NOMO-1 (cell line): ENCODE data around the gene DACH1.
A peak's percentile ranks its signal among the peaks of the same experiment; 100 is the strongest.

Experiments used
- DNase-seq, 2 experiments: peaks; one replicate each; lab custom pipeline; 2025; ENCODE audit not compliant: unreplicated experiment in 2 of 2; lab: John Stamatoyannopoulos, UW

The DACH1 gene

GRCh38 chr13:71830736-71831135, 36.3 kb downstream of the DACH1 start:
- DNase-seq, result no peak

- DNase-seq, result peak in 1 of 2 experiments; percentile 18
These were observed 36.7 kb downstream of the DACH1 start for GRCh38 chr13:71830323-71830722.

GRCh38 chr13:71829547-71829946, 37.5 kb downstream of the DACH1 start:
- DNase-seq, result no peak

DNA sequence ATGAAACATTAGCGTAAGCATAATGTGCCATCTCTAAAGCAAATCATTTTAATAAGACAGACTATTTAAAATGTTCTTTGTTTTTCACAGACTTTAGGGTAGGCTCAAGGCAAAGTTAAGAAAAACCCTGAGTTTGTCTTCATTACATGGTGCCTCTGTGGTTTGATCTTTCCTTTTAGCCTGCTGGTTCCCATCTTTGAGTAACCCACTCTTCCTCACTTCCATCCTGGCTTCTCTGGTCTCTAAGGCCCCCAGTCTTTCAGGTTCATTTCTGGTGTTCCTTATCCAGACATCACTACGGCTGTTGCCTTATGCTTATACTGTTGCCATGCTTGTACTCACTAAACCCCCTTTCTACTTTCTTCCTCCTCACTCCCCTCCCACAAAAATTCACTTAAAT, 38.4 kb downstream of the DACH1 start:
- no peak for DNase-seq

DNA sequence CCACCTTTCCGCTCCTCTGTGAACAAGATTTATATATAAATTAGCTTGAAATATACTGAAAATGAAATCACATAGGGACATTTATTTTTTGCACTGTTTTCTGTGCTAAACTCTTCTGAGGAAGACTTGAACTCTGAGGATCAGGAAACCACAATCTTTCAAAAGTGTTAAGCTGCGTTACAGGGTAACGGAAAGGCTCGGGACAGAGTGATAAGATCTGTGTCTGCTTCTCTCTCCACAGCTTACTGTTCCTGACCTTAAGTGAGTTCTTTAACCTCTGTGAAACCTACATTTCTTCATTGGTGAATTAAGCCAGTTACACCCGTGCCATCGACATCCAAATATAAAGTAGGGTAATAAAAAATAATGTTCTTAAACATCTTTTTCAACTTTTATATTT, 38.9 kb downstream of the DACH1 start:
- peak in 1 of 2 experiments; percentile 52 for DNase-seq

- DNase-seq, result no peak
These were observed 39.8 kb downstream of the DACH1 start for GRCh38 chr13:71827241-71827640.

DNA sequence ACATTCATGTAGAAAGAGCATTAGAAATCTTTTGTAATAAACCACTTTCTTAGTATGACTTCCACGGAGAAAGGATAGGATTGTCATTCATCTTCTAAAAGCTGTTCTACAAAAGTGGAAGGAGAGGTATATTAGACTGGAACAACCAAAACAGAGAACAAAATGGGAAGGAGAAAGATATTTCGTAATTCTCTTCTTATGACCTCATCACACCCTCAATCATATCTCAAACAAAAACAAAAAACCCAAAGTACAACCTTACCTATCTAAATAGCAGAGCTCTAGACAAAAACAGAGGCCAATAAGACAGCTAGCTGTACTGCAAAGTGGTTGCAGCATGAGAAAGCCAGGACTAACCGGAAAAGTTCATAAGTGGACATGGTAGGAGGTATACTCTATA, 46.3 kb downstream of the DACH1 start:
- DNase-seq, result peak in 1 of 2 experiments; percentile 37

DNA sequence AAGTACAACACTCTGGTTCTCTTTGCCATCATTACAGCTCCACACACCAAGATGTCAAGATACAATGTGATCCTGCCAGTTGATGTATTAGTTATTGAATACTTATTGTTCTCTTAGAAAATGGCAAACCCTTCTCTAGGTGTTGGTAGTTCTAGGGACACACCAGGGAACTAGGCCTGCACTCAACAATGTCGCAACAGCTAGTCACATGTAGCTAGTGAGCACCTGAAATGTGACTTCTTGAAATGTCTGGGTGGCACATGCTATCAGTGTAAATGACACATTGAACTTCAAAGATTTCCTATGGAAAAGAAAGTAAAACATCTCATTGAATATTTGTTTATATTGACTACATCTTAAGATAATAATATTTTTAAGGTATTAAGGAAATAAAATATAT, 49.7 kb downstream of the DACH1 start:
- no peak for DNase-seq

GRCh38 chr13:71814806-71815360, 52.1 kb downstream of the DACH1 start:
- no peak for DNase-seq

GRCh38 chr13:71813187-71813586, 53.8 kb downstream of the DACH1 start:
- DNase-seq, result no peak

DNA sequence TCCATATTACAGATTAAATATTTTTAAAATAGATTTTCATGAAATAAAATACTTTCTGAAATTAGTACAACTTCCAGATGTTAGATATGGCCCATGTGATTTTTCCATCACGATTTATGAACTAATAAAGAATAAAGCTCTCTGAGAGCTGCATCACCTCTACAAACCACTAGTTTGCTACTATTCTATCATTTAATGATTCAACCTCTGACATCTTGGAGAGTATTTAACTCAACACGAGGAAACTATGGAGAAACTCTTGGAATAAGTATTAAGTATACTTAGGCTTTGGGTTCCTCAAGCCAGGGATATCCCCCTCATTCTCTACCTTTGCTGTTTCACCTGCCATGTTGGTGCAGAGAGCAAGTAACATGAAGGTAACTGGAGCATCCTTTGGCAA, 55.7 kb downstream of the DACH1 start:
- DNase-seq, result no peak

DNA sequence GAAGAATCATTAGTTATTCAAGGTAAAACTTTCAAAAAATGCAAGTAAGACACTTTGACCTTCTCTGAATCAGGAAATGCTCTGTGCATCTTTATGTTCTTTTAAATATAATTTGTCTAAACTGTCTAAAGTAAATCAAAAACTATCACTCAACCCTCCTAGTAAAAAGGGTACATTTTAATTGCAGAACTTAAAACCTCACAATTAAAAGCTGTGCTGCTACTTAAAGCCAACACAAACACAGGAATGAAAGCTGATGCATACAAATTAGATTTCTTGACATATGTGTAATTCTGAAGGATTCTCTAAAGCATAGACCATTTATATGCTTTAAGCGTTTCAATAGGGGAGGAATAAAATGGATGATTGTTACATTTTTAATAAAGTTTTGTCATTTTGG, 58.3 kb downstream of the DACH1 start:
- DNase-seq, result no peak

DNA sequence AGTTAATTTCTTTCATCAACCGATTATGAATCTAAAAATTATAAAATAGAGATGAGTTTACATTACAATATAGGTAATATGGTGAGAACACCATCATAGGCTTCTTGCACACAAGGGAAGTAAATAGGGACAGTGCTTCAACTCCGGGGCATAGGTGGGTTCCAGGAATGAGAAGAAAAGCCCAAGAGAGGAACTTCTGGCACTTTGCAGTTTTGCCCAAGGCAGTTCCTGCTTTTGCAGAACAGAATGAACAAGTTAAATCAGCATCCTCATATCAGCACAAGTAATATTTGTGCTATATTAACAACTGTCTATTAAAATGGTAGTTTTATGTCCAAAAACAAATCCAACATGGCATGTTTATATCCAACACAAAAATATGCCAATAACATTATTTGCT, 60.1 kb downstream of the DACH1 start:
- peak in 1 of 2 experiments; percentile 52 for DNase-seq

GRCh38 chr13:71803066-71803465, 63.9 kb downstream of the DACH1 start:
- peak in 1 of 2 experiments; percentile 49 for DNase-seq

DNA sequence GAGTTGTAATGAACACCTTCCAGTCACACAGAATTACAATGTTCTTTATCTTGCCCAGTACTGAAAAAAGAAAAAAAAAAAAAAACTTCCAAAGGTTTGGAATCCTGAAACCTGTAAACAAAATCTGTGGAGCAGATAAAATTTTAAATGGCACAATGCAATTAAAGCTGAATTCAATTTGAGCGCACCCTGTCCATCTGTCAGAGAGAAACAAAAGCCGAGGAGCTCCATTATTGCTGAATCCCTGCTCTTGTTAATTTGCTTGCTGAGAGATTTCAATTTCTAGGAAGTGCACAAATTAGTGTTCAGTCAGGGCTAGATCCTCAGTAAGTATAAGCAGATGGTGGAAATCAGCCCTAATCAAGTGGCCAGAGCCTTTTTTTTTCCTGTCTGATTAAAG, 65.2 kb downstream of the DACH1 start:
- no peak for DNase-seq

- no peak for DNase-seq
These were observed 65.7 kb downstream of the DACH1 start for GRCh38 chr13:71801165-71801760.

- DNase-seq, result no peak
These were observed 67.7 kb downstream of the DACH1 start for GRCh38 chr13:71799324-71799723.

- DNase-seq, result no peak
These were observed 68.3 kb downstream of the DACH1 start for GRCh38 chr13:71798707-71799106.

GRCh38 chr13:71797517-71797916, 69.5 kb downstream of the DACH1 start:
- DNase-seq, result peak; percentile 70 to 90

- no peak for DNase-seq
These were observed 77.2 kb downstream of the DACH1 start for GRCh38 chr13:71789693-71790329.

GRCh38 chr13:71789037-71789436, 78.0 kb downstream of the DACH1 start:
- DNase-seq, result no peak

GRCh38 chr13:71787414-71787813, 79.6 kb downstream of the DACH1 start:
- no peak for DNase-seq
